H1 (cell line): ENCODE measurements around the gene ANAPC2. TPM values are rescaled to one million over a fixed set of nuclear protein-coding genes. Genes with fewer than 3 reads are reported as not detected.

Source experiments
- CTCF ChIA-PET: fragments of 300-600 bp; sonication (Branson Sonifier 250); formaldehyde crosslinking; loops from one replicate; lab custom pipeline; 2021; ENCODE audit not compliant: partially characterized antibody; lab: Charles Lee
- POLR2A ChIA-PET: fragments of 300-600 bp; sonication (Branson Sonifier 250); formaldehyde crosslinking; loops from one replicate; lab custom pipeline; 2021; ENCODE audit warnings: inconsistent platforms; ENCODE audit not compliant: partially characterized antibody; lab: Charles Lee
- DNase-seq, 2 experiments: peaks; one replicate each; pipeline versions ENCODE4 v3.0.0 to v3.0.0-alpha.2; 2010 to 2022; ENCODE audit warnings: low spot score in 2 of 2, low read depth in 1 of 2, mixed read lengths in 1 of 2
- FAIRE-seq: peaks from 2 replicates; lab custom pipeline; 2011; peaks lifted over from hg19 to GRCh38; lab: Jason Lieb, UNC
- H2AFZ ChIP-seq: 2 replicates; pipeline ENCODE4 v1.8.1; 2012; ENCODE audit warnings: low read length, inconsistent platforms
- H2AK5ac ChIP-seq: 2 replicates; pipeline ENCODE4 v1.6.1; 2013; ENCODE audit warnings: low read depth, low read length
- H2BK120ac ChIP-seq: replicated peaks from 2 replicates; pipeline ENCODE3; 2013; ENCODE audit warnings: low read depth, low read length, inconsistent platforms
- H2BK12ac ChIP-seq: 2 replicates; pipeline ENCODE4 v1.6.1; 2013; ENCODE audit warnings: low read depth, low read length
- H2BK15ac ChIP-seq: 2 replicates; pipeline ENCODE4 v1.6.1; 2013; ENCODE audit warnings: low read length
- H2BK20ac ChIP-seq: 2 replicates; pipeline ENCODE4 v1.6.1; 2013; ENCODE audit warnings: low read length
- H2BK5ac ChIP-seq: 2 replicates; pipeline ENCODE4 v1.6.1; 2013; ENCODE audit warnings: low read depth, low read length
- H3K14ac ChIP-seq: 2 replicates; pipeline ENCODE4 v1.6.1; 2013; ENCODE audit warnings: inconsistent platforms; ENCODE audit not compliant: insufficient read length
- H3K18ac ChIP-seq: 2 replicates; pipeline ENCODE4 v1.6.1; 2013; ENCODE audit warnings: low read length; ENCODE audit errors: extremely low read depth
- H3K23ac ChIP-seq: 2 replicates; pipeline ENCODE4 v1.6.1; 2013; ENCODE audit warnings: inconsistent platforms; ENCODE audit not compliant: insufficient read length
- H3K23me2 ChIP-seq: 2 replicates; pipeline ENCODE4 v1.6.1; 2013; ENCODE audit warnings: low read depth, low read length
- H3K27ac ChIP-seq: 2 replicates; pipeline ENCODE4 v1.6.1; 2011; ENCODE audit warnings: low read depth, low read length, inconsistent platforms
- H3K27me3 ChIP-seq, 4 experiments: replicated peaks in 1 of 4; 1 replicate in 1 of 4; 2 replicates in 3 of 4; pipeline versions ENCODE4 v1.6.1 to v1.8.1; 2011 to 2013; ENCODE audit warnings: low read length in 3 of 4, mild to moderate bottlenecking in 3 of 4, inconsistent platforms in 2 of 4, mixed read lengths in 2 of 4, moderate library complexity in 1 of 4; ENCODE audit not compliant: control insufficient read depth in 3 of 4, insufficient read depth in 3 of 4; ENCODE audit errors: extremely low read depth in 1 of 4
- H3K36me3 ChIP-seq, 4 experiments: 2 replicates each; pipeline versions ENCODE4 v1.6.1 to v1.8.1; 2011 to 2013; ENCODE audit warnings: mild to moderate bottlenecking in 4 of 4, low read length in 3 of 4, moderate library complexity in 2 of 4, control low read depth in 1 of 4, inconsistent platforms in 1 of 4; ENCODE audit not compliant: insufficient read depth in 4 of 4, control insufficient read depth in 2 of 4
- H3K4ac ChIP-seq: replicated peaks from 2 replicates; pipeline ENCODE3; 2013; ENCODE audit warnings: low read length, low read depth, mixed read lengths, inconsistent platforms; ENCODE audit not compliant: insufficient read length
- H3K4me1 ChIP-seq, 4 experiments: replicated peaks in 1 of 4; 1 replicate in 1 of 4; 2 replicates in 3 of 4; pipeline versions ENCODE4 v1.6.1 to v1.8.1; 2011 to 2013; ENCODE audit warnings: low read length in 3 of 4, inconsistent platforms in 2 of 4, mixed read lengths in 1 of 4; ENCODE audit not compliant: insufficient read depth in 4 of 4, control insufficient read depth in 3 of 4
- H3K4me2 ChIP-seq, 2 experiments: 2 replicates each; pipeline versions ENCODE4 v1.6.1 to v1.8.1; 2011 to 2013; ENCODE audit warnings: low read depth in 2 of 2, low read length in 2 of 2, control low read depth in 1 of 2, inconsistent platforms in 1 of 2, mild to moderate bottlenecking in 1 of 2; ENCODE audit not compliant: insufficient read depth in 1 of 2
- H3K4me3 ChIP-seq, 4 experiments: fragments of 200-600, 300-600 bp in 1 of 4; sonication (generic), shearing (Covaris generic), sonication (Bioruptor Twin) in 1 of 4; 2 replicates each; pipeline versions ENCODE4 v1.5.1 to v1.8.1; 2011 to 2016; ENCODE audit warnings: low read length in 4 of 4, low read depth in 3 of 4, control low read depth in 2 of 4, inconsistent platforms in 2 of 4, mild to moderate bottlenecking in 2 of 4, mixed read lengths in 1 of 4, moderate library complexity in 1 of 4; ENCODE audit not compliant: insufficient read depth in 2 of 4; ENCODE audit errors: extremely low read depth in 1 of 4
- H3K56ac ChIP-seq: replicated peaks from 2 replicates; pipeline ENCODE3; 2013; ENCODE audit warnings: low read depth, mild to moderate bottlenecking, mixed read lengths, low read length, inconsistent platforms; ENCODE audit not compliant: insufficient read length
- H3K79me1 ChIP-seq: 2 replicates; pipeline ENCODE4 v1.6.1; 2013; ENCODE audit warnings: low read depth, low read length, control low read depth
- H3K79me2 ChIP-seq, 2 experiments: 2 replicates each; pipeline versions ENCODE4 v1.6.1 to v1.8.1; 2012 to 2013; ENCODE audit warnings: low read length in 2 of 2, mild to moderate bottlenecking in 2 of 2, inconsistent platforms in 1 of 2; ENCODE audit not compliant: insufficient read depth in 2 of 2, control insufficient read depth in 1 of 2
- H3K9ac ChIP-seq, 4 experiments: replicated peaks in 1 of 4; 1 replicate in 1 of 4; 2 replicates in 3 of 4; pipeline versions ENCODE4 v1.6.1 to v1.8.1; 2011 to 2013; ENCODE audit warnings: low read depth in 3 of 4, low read length in 3 of 4, control low read depth in 2 of 4, mild to moderate bottlenecking in 2 of 4, moderate library complexity in 2 of 4, inconsistent platforms in 1 of 4; ENCODE audit errors: extremely low read depth in 1 of 4
- H3K9me3 ChIP-seq, 2 experiments: 2 replicates each; pipeline versions ENCODE4 v1.6.1 to v1.8.1; 2012 to 2013; ENCODE audit warnings: mild to moderate bottlenecking in 2 of 2, moderate library complexity in 2 of 2, control low read depth in 1 of 2, inconsistent platforms in 1 of 2, low read depth in 1 of 2, low read length in 1 of 2, mixed read lengths in 1 of 2; ENCODE audit not compliant: insufficient read depth in 2 of 2
- H4K20me1 ChIP-seq, 2 experiments: replicated peaks in 1 of 2; 2 replicates each; pipeline versions ENCODE3 to v1.8.1; 2011 to 2013; ENCODE audit warnings: inconsistent platforms in 2 of 2, low read length in 2 of 2, mild to moderate bottlenecking in 1 of 2; ENCODE audit not compliant: insufficient read depth in 2 of 2, control insufficient read depth in 1 of 2
- H4K5ac ChIP-seq: 2 replicates; pipeline ENCODE4 v1.6.1; 2013; ENCODE audit warnings: low read length, low read depth, mixed read lengths, inconsistent platforms; ENCODE audit not compliant: insufficient read length
- H4K8ac ChIP-seq: 2 replicates; pipeline ENCODE4 v1.8.0; 2013; ENCODE audit warnings: mild to moderate bottlenecking, moderate library complexity, low read length, inconsistent platforms; ENCODE audit not compliant: insufficient read depth; ENCODE audit errors: extremely low read depth
- H4K91ac ChIP-seq: replicated peaks from 2 replicates; pipeline ENCODE3; 2013; ENCODE audit warnings: low read length, mixed read lengths, inconsistent platforms; ENCODE audit not compliant: insufficient read length
- KDM1A ChIP-seq: fragments of 200-600, 300-600 bp; sonication (generic); IDR thresholded peaks from 2 replicates; pipeline ENCODE4 v1.7.1; 2016; ENCODE audit warnings: mild to moderate bottlenecking, low read length, borderline replicate concordance
- SRF ChIP-seq: IDR thresholded peaks from 2 replicates; pipeline ENCODE4 v1.6.1; 2011; ENCODE audit warnings: mild to moderate bottlenecking, low read depth, low read length, moderate library complexity
- ZNF274 ChIP-seq: IDR thresholded peaks from 2 replicates; pipeline ENCODE4 v1.7.0; 2012; ENCODE audit warnings: low read length, borderline replicate concordance; ENCODE audit errors: extremely low read depth
- WGBS, 2 experiments: shearing (Covaris generic) in 1 of 2; methylation state at CpG; one replicate each; pipeline versions ENCODE4 v1.1.6 to v1.1.7; 2013 to 2015; ENCODE audit warnings: low lambda C conversion rate in 2 of 2, mixed read lengths in 2 of 2, inconsistent platforms in 1 of 2, low coverage in 1 of 2, missing lambda C conversion rate in 1 of 2; ENCODE audit not compliant: insufficient replicate concordance in 2 of 2, insufficient coverage in 1 of 2, insufficient read length in 1 of 2; ENCODE audit errors: extremely low coverage in 1 of 2, missing lambda C conversion rate in 1 of 2; 5-methylcytosine and 5-hydroxymethylcytosine counted together
- polyA plus RNA-seq, 7 experiments: library from polyadenylated mRNA; depleted of rRNA in 3 of 7; stranded (reverse) in 5 of 7; unstranded in 2 of 7; fragments of >200 nt in 5 of 7; fragments of 200-250 nt in 2 of 7; gene quantifications; 1 replicate in 5 of 7; 2 replicates in 1 of 7; 4 replicates in 1 of 7; pipeline versions ENCODE4 v1.2.1 to v1.2.3, GENCODE V29; 2011 to 2013; ENCODE audit warnings: missing spikeins in 2 of 7, mixed read lengths in 2 of 7
- total RNA-seq: library from RNA; stranded (reverse); fragmentation: NEBNext Ultra II Directional; extraction: Animal tissue kit (Norgen Biotek cat#: 25700); gene quantifications from 2 replicates; pipeline ENCODE4 v1.2.1, GENCODE V29; 2021
- TF ChIP-seq, protein P1 (sequence below): IDR thresholded peaks from 2 replicates; pipeline ENCODE4 v1.6.1; 2012; ENCODE audit warnings: inconsistent platforms
- TF ChIP-seq, protein P2 (sequence below): IDR thresholded peaks from 2 replicates; pipeline ENCODE4 v1.6.1; 2012; ENCODE audit warnings: low read length, inconsistent platforms

Gene ANAPC2
- total and polyA plus RNA-seq, 2 of the 8 experiments (the other 6 are each of a cell fraction or from before 2014, with no cell fraction given) = 30.2 to 37.7 TPM

DNA sequence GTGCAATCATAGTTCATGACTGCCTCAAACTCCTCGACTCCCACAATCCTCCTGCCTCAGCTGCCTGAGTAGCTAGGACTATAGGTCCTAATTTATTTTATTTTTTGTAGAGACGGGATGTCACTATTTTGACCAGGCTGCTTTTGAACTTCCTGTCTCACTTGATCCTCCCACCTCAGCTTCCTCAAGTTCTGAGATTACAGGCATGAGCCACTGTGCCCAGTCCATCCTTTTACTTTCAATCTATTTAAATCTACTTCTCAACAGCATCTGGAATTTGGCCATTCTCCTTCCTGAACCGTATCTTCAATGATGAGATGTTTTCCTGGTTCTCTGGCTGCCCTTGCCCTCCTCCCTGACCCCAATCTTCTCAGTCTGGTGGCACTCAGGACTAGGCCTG lies 61.6 kb downstream of the ANAPC2 start:
- H3K23ac ChIP-seq = no peak overlapping the region
- no peaks in the 10 kb centered on the region for H3K9me3 ChIP-seq
- no peak overlapping the region for H2AK5ac ChIP-seq
- H4K91ac ChIP-seq = no peak overlapping the region
- H3K79me1 ChIP-seq = peaks cover 2% of the 10 kb centered on the region; the same call in 1 of the 2 replicates
- no peak overlapping the region for H2BK120ac ChIP-seq
- peaks cover 0 to 6% (median 4%) of the 10 kb centered on the region in 4 experiments; a peak in 4 of 7 replicates for H3K27me3 ChIP-seq
- H2BK12ac ChIP-seq = no peak overlapping the region
- no peak overlapping the region for H3K4me3 ChIP-seq
- H2AFZ ChIP-seq = no peak overlapping the region
- FAIRE-seq = no peak
- H3K18ac ChIP-seq = no peak overlapping the region
- H3K4me2 ChIP-seq = no peak overlapping the region
- POLR2A ChIA-PET = interaction anchor here (0.6 to 1.1 kb wide), 2 partner anchors 14 kb away, joined by 3 read pairs; no protein-coding TSS in a partner anchor
- no peaks in the 10 kb centered on the region for H3K36me3 ChIP-seq
- H4K5ac ChIP-seq = no peak overlapping the region
- no peak overlapping the region for H3K14ac ChIP-seq
- H2BK15ac ChIP-seq = no peak overlapping the region
- H2BK20ac ChIP-seq = no peak overlapping the region
- H4K8ac ChIP-seq = no peak overlapping the region
- no peak for DNase-seq
- H2BK5ac ChIP-seq = no peak overlapping the region
- peaks cover 0 to 7% of the 10 kb centered on the region in 2 experiments; a peak in 1 of 4 replicates for H3K79me2 ChIP-seq
- no peaks in the 10 kb centered on the region for H4K20me1 ChIP-seq
- no peak overlapping the region for H3K9ac ChIP-seq
- peaks cover 7% of the 10 kb centered on the region; the same call in 1 of the 2 replicates for H3K23me2 ChIP-seq
- CTCF ChIA-PET = interaction anchor here (0.6 to 1.3 kb wide), 4 partner anchors 11 to 981 kb away, joined by 3 to 4 read pairs (median 3); no protein-coding TSS in a partner anchor
- no peak overlapping the region for H3K56ac ChIP-seq
- H3K27ac ChIP-seq = no peak overlapping the region
- no peak overlapping the region for H3K4ac ChIP-seq
- WGBS, 2 experiments = 98% methylated on average over 3 of the region's 3 CpGs; no CpG with 5 or more reads in 1 of the 2 experiments
- peaks cover 0 to 11% (median 5%) of the 10 kb centered on the region in 4 experiments; a peak in 4 of 7 replicates for H3K4me1 ChIP-seq
- no peak for TF ChIP-seq KDM1A
- TF ChIP-seq, protein P1, sequence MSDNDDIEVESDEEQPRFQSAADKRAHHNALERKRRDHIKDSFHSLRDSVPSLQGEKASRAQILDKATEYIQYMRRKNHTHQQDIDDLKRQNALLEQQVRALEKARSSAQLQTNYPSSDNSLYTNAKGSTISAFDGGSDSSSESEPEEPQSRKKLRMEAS = no peak
- TF ChIP-seq, protein P2, sequence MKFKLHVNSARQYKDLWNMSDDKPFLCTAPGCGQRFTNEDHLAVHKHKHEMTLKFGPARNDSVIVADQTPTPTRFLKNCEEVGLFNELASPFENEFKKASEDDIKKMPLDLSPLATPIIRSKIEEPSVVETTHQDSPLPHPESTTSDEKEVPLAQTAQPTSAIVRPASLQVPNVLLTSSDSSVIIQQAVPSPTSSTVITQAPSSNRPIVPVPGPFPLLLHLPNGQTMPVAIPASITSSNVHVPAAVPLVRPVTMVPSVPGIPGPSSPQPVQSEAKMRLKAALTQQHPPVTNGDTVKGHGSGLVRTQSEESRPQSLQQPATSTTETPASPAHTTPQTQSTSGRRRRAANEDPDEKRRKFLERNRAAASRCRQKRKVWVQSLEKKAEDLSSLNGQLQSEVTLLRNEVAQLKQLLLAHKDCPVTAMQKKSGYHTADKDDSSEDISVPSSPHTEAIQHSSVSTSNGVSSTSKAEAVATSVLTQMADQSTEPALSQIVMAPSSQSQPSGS = no peak
- TF ChIP-seq SRF = no peak
- TF ChIP-seq ZNF274 = no peak
